HL-60 (cell line): ENCODE data around the gene PHPT1.

Source experiments
- DNase-seq, 2 experiments: peaks; one replicate each; pipeline ENCODE4 v3.0.0-alpha.2; 2010 to 2020; ENCODE audit warnings: low read depth in 1 of 2, low spot score in 1 of 2
- H3K27ac ChIP-seq: fragments of 250-450 bp; sonication (Bioruptor Pico); replicated peaks from 2 replicates; pipeline ENCODE4 v1.5.1; 2020; ENCODE audit warnings: mild to moderate bottlenecking, moderate library complexity
- H3K27me3 ChIP-seq: fragments of 250-450 bp; sonication (Bioruptor Pico); 2 replicates; pipeline ENCODE4 v1.5.1; 2021; ENCODE audit warnings: mild to moderate bottlenecking, moderate library complexity; ENCODE audit not compliant: insufficient read depth, poor library complexity, severe bottlenecking
- H3K4me3 ChIP-seq: replicated peaks from 2 replicates; pipeline ENCODE4 v1.5.1; 2011; ENCODE audit warnings: mild to moderate bottlenecking, control low read depth, low read length; ENCODE audit not compliant: insufficient read depth
- CTCF ChIP-seq: IDR thresholded peaks from one replicate; pipeline ENCODE4 v1.5.1; 2011; ENCODE audit warnings: low read length, control low read depth, inconsistent platforms; ENCODE audit not compliant: insufficient read depth
- GABPA ChIP-seq: IDR thresholded peaks from 2 replicates; pipeline ENCODE4 v1.6.1; 2012; ENCODE audit warnings: low read depth
- POLR2AphosphoS5 ChIP-seq: IDR thresholded peaks from 2 replicates; pipeline ENCODE4 v1.6.1; 2012; ENCODE audit warnings: low read depth
- REST ChIP-seq: IDR thresholded peaks from 2 replicates; pipeline ENCODE4 v1.6.1; 2012; ENCODE audit warnings: low read depth; ENCODE audit not compliant: insufficient replicate concordance
- SPI1 ChIP-seq: IDR thresholded peaks from 2 replicates; pipeline ENCODE4 v1.6.1; 2012; ENCODE audit warnings: low read depth, mild to moderate bottlenecking, borderline replicate concordance

Gene PHPT1

GRCh38 chr9:136854842-136855460 is 5.7 kb downstream of the PHPT1 start:
- H3K27ac ChIP-seq = no peak overlapping the region
- no peak for DNase-seq

GRCh38 chr9:136855461-136856078 is 6.4 kb downstream of the PHPT1 start:
- no peak for DNase-seq
- no peaks in the 10 kb centered on the region for H3K27me3 ChIP-seq
- no peak overlapping the region for H3K27ac ChIP-seq
- H3K4me3 ChIP-seq = no peak overlapping the region
- TF ChIP-seq POLR2AphosphoS5 (no peak), CTCF (no peak), SPI1 (no peak), GABPA (no peak), REST (no peak)

More at GRCh38 chr9:136854842-136855460, 5.7 kb downstream of the PHPT1 start:
- no peaks in the 10 kb centered on the region for H3K27me3 ChIP-seq
- no peak for TF ChIP-seq POLR2AphosphoS5
- TF ChIP-seq GABPA = no peak
- TF ChIP-seq REST = no peak
- no peak overlapping the region for H3K4me3 ChIP-seq

GRCh38 chr9:136856079-136856476 is 6.9 kb downstream of the PHPT1 start:
- Histone ChIP-seq H3K27ac (no peak overlapping the region), H3K27me3 (no peaks in the 10 kb centered on the region), H3K4me3 (no peak overlapping the region)
- DNase-seq = no peak
- TF ChIP-seq POLR2AphosphoS5 = no peak
- no peak for TF ChIP-seq GABPA
- TF ChIP-seq REST = no peak
- no peak for TF ChIP-seq SPI1
- TF ChIP-seq CTCF = no peak
